HL-60/S4 (cell line): ENCODE results near the gene DDIT4.
"Not testable (repeated sequence)": the region's sequence is repeated elsewhere in the genome, so short reads cannot be mapped to it uniquely, and the experiment has no call there.

Source experiments
- in situ Hi-C: fragments of 300-500 bp; cut with MboI; formaldehyde crosslinking; loops from 2 replicates; pipeline ENCODE4 v1.14.3; 2022; ENCODE audit warnings: low sequenced_read_pairs

The DDIT4 gene

GRCh38 chr10:72285972-72286521 lies 12.3 kb downstream of the DDIT4 start:
- in situ Hi-C loops, result no loop called here

GRCh38 chr10:72291019-72291532 lies 17.4 kb downstream of the DDIT4 start:
- in situ Hi-C loops, result no loop called here

GRCh38 chr10:72292223-72292691 lies 18.5 kb downstream of the DDIT4 start:
- in situ Hi-C loops, result no loop called here

- in situ Hi-C loops, result no loop called here
Measured at GRCh38 chr10:72295330-72295910, 21.7 kb downstream of the DDIT4 start.

GRCh38 chr10:72296829-72297280 lies 23.1 kb downstream of the DDIT4 start:
- in situ Hi-C loops, result not testable (repeated sequence)

GRCh38 chr10:72297281-72297804 lies 23.6 kb downstream of the DDIT4 start:
- in situ Hi-C loops, result no loop called here

GRCh38 chr10:72297805-72298591 lies 24.3 kb downstream of the DDIT4 start:
- in situ Hi-C loops, result no loop called here

- in situ Hi-C loops, result no loop called here
Measured at GRCh38 chr10:72298592-72299519, 25.1 kb downstream of the DDIT4 start.

- in situ Hi-C loops, result no loop called here
Measured at GRCh38 chr10:72303424-72304128, 29.9 kb downstream of the DDIT4 start.

- in situ Hi-C loops, result no loop called here
Measured at GRCh38 chr10:72306215-72306760, 32.6 kb downstream of the DDIT4 start.

GRCh38 chr10:72307711-72308110 lies 34.0 kb downstream of the DDIT4 start:
- in situ Hi-C loops, result not testable (repeated sequence)

- in situ Hi-C loops, result no loop called here
Measured at GRCh38 chr10:72308320-72308987, 34.7 kb downstream of the DDIT4 start.

GRCh38 chr10:72309290-72310240 lies 35.8 kb downstream of the DDIT4 start:
- in situ Hi-C loops, result no loop called here

GRCh38 chr10:72310241-72310633 lies 36.5 kb downstream of the DDIT4 start:
- in situ Hi-C loops, result no loop called here

- in situ Hi-C loops, result no loop called here
Measured at GRCh38 chr10:72310636-72311035, 36.9 kb downstream of the DDIT4 start.

- in situ Hi-C loops, result no loop called here
Measured at GRCh38 chr10:72311667-72312066, 37.9 kb downstream of the DDIT4 start.

GRCh38 chr10:72312865-72313391 lies 39.2 kb downstream of the DDIT4 start:
- in situ Hi-C loops, result no loop called here

GRCh38 chr10:72314263-72314662 lies 40.5 kb downstream of the DDIT4 start:
- in situ Hi-C loops, result no loop called here
